ENCODE measurements around the gene VANGL2.

Gene VANGL2

DNA sequence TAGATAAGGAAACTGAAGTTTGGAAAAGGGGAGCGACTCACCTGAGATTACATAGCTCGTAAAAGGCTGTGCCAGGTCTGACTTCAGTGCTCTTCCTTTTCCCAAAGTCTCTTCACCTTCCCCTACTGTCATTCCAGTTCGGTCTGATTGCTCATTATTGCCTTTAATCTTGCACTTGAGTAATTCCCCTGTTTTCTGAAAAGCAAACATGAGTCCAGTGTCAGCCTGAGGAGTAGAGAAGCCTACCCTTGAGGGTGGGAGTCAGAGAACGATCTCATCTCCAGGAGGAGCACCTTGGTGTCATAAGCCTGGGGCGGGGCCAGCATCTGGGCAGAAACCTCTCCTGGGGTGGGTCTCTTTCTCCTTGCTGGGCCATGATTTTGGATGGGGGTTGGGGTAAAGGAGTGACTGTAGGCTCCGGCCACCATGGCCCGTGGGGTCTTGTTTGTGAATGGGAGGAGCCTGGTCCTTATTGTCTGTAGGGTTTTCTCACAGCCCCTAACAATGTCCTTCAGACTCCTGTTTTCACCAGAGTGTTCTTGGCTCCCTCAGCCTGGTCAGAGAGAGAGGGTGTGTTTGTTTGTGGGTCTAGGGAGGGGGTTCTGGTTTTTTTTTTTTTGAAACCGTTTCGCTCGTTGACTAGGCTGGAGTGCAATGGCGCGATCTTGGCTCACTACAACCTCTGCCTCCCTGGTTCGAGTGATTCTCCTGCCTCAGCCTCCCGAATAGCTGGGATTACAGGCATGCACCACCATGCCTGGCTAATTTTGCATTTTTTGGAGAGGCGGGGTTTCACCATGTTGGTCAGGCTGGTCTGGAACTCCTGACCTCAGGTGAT lies 6.0 kb downstream of the VANGL2 start:
- no peak for DNase-seq (ENCODE audit: low spot score)

DNA sequence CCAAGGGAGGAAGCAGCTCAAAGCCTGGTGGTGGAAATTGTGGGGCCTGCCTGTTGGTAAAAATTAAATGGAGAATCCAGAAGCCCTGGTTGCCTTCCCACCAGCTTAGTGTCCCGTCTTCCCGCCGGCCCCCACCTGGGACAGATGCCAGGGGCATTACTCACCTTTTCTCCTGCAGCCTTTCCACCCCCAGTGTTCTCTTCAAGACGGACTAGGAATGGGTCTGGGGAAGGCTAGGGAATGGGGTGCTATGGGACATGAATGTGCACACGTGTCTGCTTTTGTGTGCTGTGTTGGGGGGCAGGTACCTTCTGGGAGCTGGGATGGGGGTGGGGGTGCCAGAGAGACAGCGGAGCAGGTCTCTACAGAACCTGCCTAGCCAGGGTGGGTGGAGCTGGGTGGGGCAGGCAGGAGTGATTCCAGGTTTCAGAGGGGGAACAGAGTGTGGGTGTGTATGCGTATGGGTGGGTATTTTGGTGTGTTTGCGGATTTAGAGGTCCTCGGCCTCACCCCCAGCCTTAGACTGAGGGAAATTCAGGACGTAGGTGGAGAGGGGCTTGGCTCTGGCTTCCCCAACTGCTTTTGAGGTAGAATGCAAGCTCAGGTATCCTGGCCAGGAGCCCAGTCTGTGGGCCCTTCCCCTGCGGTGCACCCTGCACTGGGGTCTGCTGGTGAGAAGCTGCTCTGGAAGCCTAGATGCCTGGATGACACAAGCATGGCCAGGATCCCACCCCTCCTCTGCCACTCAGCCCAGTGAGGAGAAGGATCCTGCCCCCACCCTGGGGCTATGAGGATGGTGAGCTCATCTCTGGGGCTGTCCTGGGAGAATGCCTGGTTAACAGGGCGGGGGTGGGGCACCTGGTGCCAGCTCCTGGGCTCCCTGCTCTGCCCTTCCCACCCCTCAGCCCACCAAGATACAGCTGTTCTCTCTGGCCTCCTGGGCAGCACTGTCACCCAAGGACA lies 7.8 kb downstream of the VANGL2 start:
- no peak for DNase-seq (ENCODE audit: low spot score)

DNA sequence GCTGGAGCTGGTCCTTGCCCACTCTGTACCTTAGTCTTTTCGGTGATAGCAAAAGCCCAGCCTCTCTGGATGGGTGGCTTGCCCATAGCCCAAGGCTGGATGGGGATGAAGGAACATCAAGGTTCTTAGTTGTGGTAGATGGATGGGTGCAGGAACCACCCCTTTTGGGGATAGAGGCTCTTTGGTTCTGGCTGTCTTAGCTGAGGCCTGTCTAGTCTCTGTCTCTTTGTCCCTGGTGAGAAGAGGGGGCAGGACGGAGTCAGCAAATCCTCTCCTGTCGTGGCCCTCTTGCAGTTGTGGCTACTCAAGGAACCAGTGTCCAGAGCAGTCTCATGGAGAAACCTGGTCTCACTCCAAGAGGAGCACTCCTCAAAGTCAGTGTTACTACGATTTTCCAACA lies 8.5 kb downstream of the VANGL2 start:
- no peak for DNase-seq (ENCODE audit: low spot score)

DNA sequence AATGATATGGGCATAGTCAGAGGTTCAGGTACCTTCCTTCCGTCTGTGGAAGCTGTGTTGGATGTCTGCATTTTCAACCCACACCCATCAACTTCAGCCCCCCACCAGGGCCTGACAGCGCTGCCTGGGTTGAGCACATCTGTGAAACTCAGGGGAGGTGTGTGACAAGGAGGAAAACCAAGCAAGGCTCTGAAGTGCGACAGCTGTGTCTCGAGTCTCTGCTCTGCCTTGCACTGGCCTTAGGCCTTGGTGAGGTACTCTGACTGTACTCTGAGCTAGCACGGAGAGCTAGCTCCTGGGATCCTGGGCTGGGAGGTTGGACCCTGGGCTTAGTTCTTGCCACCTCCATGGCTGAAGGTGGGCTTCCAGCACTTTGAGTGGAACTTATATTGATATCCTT lies 9.1 kb downstream of the VANGL2 start:
- no peak for DNase-seq (ENCODE audit: low spot score)

DNA sequence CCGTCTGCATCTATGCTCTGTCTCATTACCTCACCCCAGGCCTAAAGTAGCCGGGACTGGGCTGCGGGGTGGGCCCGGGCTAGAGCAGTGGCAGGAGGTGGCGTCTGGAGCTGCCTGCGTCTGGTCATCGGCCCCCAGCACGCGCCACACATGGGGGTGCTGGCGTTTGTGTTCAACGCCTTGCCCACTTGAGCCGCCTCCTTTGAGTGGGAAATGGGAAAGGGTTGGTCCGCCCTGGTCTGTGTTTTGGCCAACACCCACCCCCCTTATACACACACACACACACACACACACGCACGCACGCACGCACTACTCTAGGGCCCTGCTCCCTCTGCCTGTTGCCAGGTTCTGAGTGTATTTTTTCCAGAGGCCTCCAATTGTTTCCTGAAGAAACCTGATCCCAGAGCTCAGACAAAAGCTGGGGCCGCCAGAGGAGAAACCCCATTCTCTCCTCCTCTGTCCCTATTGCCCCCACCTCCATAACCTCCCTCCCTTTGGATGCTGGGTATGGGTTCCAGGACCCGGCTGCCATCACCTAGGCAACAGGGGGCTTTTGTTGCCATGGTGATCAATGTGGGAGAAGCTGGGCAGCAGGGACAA lies 10.1 kb downstream of the VANGL2 start:
- DNase-seq (ENCODE audit: low spot score), result no peak

DNA sequence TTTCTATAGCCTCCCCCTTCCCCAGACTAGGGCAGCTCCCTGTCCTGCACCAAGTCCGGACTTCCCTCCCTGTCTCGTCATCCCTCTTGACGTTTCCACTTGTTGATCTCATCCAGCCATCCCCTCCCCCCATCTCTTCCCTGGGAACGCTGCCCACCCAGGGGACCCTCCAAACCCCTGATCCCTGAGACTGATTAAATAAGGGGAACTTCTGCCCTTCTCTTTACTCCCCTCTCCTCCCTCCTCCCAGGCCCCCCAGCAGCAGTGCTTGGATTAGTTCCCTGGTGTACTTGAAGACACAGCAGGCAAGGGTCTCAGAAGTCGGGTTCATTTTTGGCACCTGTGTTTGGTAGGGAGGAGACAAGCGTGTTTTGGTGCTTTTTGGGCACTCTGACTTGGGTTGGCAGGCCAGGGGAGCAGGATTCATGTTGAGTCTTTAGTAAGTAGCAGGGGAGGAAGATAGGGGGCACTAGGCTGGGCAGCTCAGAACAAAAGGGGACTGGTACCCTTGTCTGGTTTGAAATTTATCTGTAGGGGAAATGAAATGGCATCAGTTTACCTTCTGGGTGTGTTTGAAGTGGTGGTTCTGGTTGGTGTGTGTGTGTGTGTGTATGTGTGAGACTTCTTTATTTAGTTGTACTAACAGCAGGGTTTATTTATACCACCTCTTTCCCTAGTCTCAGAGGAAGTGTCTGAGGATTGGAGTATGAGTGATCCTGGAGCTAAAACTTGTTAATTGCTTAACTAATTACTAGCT lies 11.1 kb downstream of the VANGL2 start:
- no peak for DNase-seq (ENCODE audit: low spot score)

DNA sequence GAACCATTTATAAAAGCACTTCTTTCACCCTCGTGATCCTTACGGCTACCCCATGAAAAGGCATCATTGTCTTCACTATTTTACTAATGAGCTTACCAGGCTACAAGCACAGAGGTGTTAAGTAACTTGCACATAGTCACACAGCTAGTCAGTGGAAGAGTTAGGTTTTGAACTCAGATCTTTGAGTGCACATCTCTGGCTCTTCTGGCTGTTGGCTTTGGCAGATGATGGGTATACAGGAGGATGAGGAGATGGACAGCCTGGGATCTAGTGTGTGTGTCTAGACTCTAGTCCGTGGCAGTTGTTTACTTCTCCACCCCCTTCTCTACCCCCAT lies 11.6 kb downstream of the VANGL2 start:
- DNase-seq (ENCODE audit: low spot score), result no peak

DNA sequence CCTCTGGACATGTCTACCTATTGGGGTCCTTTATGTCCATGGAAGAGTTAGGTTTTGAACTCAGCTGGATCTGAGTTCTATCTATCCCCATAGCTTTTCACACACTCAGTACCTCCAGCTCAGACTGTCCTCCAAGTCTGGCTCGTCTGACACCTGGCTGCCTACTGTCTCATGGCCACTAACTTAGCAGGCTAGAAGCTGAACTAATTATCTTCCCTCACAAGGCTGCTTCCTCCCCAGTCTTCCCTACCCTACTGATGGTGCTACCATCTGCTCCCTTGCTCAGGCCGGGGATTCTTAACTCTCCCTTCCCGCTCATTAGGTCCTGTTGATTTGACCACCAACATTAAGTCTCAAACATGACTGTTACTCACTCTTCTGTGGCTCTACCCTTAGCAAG lies 13.4 kb downstream of the VANGL2 start:
- no peak for DNase-seq (ENCODE audit: low spot score)

DNA sequence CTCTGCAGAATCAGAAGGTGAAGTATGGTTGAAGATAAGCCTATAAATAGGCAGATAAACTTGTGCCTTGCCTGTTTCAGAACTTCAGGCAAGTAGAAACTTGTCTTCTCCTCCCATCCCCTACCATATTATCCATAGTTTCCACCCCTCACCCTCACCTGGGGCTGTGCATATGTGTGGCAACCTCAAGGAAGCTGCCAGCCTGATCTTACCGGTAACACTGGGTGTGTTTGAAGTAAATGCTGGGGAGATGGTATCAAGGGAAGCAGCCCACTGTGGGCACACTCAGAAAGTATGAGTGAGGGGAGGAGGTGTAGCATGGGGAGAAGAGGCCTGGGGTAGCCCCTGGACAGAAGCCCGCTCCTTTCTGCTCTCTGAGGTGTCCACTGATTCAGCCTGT lies 14.5 kb downstream of the VANGL2 start:
- DNase-seq (ENCODE audit: low spot score), result no peak

DNA sequence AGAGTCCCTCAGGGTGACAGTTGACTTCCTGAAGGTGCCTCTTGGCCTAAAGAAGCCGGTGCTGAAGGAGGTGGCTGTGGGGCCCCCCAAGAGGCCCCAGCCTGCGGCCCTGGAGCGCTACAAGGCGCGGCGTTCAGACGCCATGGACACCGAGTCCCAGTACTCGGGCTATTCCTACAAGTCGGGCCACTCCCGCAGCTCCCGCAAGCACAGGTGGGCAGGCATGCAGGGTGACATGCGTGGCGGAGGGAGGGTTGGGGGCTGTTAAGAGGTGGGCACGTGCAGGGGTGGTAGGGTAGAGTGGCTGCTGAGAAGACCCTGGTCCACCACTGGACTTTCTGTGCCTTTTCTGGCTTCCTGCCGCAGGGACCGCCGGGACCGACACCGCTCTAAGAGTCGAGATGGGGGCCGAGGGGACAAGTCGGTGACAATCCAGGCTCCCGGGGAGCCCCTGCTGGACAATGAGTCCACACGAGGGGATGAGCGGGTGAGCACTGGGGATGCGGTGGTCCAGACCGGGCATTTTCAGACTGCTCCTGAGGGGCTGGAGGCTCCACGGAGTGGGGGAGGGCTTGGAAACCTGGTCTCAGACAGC lies 15.4 kb downstream of the VANGL2 start:
- no peak for DNase-seq (ENCODE audit: low spot score)

DNA sequence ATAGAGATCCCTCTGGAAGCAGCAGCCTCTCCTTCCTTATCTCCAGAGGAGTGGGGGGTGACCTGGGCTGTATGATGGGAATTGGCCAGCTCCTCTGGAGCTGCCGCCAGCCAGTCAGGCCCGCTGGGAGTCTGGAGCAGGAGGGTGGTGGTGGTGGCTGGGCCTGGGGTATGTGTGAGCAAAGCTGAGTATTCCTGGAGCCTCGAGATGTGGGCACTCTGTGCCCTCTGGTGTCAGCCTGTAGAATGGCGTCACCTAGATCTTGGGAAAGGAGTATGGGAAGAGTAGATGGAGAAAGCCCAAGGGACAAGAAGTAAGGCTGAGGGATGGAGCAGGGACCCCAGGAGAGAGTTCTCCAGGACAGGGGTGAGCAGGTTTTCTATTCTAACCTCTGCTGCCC lies 16.0 kb downstream of the VANGL2 start:
- DNase-seq (ENCODE audit: low spot score), result peak; percentile 53

DNA sequence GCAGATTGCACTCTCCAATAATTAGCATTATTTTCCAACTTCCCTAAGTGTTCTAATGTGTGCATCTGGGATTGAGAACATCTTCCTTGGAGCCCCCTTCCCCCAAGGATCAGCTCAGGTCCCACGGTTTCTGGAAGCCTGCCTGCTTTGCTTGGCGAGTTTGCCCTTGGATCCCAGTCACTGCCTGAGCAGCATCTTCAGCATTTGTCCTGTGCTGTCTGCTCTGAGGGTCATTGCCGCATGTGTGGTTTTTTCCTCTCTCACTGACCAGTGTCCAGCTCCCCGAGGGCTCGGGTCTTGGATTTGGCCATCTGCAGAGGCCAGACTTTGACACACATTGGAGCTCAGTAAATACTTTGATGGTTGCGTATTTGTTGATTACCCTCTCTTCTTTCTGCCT lies 18.1 kb downstream of the VANGL2 start:
- DNase-seq (ENCODE audit: low spot score), result no peak

DNA sequence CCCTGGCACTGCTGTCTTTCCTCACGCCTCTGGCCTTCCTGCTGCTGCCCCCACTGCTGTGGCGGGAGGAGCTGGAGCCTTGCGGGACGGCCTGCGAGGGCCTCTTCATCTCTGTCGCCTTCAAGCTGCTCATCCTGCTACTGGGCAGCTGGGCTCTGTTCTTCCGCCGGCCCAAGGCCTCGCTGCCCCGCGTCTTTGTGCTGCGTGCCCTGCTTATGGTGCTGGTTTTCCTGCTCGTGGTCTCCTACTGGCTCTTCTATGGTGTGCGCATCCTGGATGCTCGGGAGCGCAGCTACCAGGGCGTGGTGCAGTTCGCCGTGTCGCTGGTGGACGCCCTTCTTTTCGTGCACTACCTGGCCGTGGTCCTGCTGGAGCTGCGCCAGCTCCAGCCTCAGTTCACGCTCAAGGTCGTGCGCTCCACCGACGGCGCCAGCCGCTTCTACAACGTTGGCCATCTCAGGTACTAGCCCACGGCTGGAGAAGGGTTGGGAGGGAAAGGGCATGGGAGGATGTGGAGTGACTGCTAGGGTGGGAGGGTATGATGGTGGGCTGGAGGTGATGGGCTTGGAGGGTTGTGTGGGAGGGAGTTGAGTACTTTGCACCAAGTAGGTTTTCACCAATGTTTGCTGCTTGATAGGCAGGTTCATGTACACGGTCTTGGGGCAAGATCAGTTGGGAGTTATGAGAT lies 18.9 kb downstream of the VANGL2 start:
- DNase-seq (ENCODE audit: low spot score), result no peak

DNA sequence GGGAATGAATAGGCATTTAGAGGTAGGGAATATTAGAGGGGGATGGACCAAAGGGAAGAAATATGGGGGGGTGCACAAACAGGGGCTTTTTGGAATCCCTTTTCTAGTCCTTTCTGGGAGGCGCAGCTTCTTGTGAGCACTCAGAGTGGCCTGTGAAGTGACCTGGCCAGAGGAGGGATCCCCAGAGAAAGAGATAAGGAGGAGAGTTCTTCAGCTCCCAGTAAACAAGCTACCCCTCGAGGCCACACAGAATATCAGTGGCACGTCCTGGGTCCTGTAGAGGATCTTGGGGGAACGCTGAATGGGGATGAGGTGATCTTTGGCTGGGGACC lies 19.4 kb downstream of the VANGL2 start:
- DNase-seq (ENCODE audit: low spot score), result no peak

DNA sequence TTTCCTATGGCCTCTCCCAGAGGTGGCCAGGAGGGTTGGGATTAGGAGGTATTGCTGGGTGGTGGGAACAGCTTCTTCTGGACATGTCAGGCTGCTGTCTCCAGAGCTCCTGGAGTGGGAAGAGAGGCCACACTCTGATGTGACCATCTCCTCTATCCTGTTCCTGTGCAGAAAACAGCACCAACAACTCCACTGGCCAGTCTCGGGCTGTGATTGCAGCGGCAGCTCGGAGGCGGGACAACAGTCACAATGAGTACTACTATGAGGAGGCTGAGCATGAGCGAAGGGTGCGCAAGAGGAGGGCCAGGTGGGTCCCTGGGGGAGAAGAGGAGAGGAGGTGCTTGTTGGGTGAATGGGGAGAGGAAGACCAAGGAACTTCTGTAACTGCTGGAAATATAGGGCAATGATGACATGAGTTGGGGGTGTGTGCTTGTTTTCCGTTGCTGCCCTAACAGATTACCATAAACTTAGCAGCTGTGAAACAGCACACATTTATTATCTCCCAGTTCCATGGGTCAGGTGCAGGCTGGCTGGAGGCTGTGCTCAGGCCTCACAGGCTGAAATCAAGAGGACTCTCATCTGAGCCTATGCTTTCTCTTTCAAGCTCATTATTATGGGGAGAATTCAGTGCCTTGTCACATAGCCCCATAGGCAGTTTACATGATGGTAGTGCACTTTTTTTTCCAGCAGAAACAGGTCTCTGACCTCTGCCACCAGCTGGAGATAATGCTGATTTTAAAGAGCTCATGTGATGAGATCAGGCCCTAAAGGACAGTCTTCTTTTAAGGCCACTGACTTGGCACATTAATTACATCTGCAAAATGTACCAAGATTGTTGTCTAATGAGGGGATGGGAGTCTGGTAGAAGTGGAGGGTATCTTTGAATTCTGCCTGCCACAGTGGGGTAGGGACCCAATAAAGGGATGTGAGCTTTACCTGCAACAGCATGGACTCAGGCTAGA lies 20.8 kb downstream of the VANGL2 start:
- DNase-seq (ENCODE audit: low spot score), result no peak

DNA sequence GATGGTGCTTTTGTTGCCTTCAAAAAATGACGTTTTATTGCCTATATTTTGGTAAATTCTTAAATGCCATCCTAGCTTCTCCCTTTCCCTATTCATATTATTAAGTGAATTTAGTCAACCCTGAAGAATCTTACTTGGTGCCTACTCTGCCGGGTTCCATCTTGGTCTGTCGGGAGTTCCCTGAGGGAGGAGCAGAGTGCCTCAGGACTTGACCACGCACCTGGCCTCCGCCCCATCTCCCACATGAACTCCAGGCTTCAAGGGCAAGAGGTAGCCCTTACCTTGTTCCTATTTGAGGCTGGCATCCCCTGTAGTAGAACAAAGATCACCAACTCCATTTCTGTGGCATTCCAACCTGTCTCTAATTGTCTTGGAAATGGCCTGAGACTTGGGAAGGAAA lies 21.5 kb downstream of the VANGL2 start:
- DNase-seq (ENCODE audit: low spot score), result no peak

DNA sequence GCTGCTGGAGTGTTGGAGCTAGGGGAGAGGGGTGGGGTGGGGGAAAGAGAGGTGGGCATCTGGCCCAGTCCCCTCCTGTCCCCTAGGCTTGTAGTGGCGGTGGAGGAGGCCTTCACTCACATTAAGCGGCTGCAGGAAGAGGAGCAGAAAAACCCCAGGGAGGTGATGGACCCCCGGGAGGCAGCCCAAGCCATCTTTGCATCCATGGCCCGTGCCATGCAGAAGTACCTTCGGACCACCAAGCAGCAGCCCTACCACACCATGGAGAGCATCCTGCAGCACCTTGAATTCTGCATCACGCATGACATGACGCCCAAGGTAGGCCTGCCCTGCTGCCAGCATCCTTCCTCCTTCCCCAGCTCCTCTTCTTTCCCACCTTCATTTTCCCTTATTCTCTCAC lies 23.6 kb downstream of the VANGL2 start:
- no peak for DNase-seq (ENCODE audit: low spot score)

DNA sequence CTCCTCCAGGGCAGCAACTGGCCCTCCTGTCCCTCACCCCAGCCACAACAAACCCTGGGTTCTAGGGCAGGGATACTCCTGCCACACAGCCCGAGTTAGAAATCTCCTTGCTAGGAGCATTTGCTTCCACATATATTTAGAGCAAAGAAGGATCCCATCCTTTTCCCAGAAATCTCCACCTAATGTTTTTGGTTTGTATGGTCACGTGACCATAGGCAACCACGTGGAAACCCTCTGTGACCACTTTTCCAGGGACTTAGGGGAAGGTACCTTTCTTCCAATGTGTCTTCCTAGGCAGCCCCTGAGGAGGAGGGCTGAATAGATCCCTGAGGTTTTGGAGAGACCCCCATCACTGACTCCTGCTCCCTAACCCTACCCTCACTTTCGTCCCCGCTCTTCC lies 25.5 kb downstream of the VANGL2 start:
- no peak for DNase-seq (ENCODE audit: low spot score)

DNA sequence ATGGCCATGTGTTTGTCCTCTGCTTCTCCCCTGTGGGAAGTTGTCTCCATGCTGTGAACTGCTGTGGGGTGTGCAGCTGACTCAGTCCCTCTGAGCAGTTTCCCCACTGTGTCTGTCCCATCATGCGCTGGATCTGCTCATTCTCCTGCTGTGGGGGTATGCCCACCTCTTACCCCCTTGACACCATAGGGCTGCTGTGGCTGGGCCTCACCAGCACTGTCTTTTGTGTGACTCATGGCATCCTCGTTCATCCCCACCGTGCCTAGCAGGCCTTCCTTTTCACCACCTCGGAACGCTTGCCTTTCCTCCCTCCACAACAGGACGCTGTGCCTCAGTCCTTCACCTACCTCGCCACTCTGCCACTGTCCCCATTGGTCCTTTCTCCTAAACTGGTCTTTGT lies 27.3 kb downstream of the VANGL2 start:
- no peak for DNase-seq (ENCODE audit: low spot score)

DNA sequence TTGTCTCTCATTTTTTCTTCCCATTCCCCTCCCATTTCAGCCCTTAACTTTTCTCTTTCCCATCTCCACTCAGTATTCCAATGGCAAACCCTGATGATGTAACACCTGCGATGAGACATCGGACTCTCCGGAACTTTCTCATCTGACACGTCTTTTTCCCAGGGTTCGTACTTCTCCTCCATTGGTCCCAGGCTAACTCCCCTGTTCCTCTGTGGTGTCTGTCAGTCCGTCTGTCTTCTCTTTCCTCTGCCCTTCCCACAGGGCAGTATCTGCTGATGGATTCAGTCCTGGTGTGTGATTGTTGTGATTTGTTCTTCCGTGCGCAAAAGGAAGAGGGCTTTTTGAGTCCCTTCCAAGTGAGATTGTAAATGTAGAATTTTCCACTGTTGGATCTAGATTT lies 27.7 kb downstream of the VANGL2 start:
- DNase-seq (ENCODE audit: low spot score), result no peak

Data from RKO (cell line).